ENCODE data around the gene UBE3A.
A peak's percentile ranks its signal among the peaks of the same experiment; 100 is the strongest.
"Not testable (repeated sequence)": the region's sequence is repeated elsewhere in the genome, so short reads cannot be mapped to it uniquely, and the experiment has no call there.

UBE3A gene

DNA sequence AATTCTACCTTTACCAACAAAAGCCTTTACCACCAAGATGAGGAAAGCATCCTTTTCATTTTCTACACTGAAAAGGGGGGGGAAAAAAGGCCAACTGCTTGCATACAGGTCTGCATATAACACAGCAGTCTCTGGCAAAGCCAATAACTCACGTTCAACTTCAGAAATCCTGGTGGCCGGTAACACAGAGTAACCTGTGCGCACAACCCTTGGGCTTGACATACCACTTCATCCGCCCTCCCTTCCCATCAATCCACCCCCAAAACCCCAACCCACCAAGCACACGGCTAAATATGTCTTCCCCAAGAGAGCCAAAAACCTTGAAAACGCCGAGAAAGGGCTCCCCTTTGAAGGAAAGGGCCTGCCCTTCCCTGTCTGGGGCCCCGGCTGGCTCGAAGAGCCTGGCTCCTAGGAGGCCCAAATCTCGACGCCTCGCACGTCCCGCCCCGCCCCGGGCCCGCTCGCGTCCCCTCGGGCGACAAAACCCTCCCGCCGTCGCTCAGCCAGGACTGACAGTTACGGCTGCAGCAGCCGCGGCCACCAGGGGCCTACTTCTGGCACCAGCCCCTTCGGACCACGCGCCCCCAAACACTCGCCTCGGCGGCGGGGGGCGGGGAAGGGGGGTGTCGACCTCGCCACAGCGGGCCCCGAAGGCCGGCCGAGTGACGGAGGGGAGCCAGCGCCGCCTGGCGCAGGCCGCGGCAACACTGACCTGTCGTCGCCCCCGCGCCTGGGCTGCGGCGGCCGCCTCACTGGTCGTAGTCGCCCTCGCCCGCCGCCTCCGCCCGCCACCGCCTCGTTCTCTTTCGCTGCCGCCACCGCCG lies 835 bp downstream of the UBE3A start:
- DNase-seq, result peak; percentile 65 to 89 (median 78)

DNA sequence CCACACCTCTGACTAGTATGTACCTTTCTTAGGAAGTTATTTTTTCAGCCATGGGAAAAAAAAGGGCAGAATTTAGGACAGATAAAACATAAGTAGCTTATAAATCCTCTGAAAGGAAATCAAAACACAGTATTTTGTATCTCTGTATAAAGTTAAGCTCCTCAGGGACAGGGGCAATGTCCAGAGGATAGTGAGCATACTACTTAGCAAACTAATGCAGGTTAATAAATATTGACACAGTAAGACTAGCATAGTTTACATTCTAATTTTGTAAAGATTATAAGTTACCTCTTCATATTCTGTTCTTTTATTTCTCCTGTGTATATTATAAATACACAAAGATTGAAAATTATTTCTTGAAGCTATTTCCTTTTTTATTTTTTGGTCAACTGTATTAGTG lies 2.1 kb downstream of the UBE3A start:
- no peak for DNase-seq

DNA sequence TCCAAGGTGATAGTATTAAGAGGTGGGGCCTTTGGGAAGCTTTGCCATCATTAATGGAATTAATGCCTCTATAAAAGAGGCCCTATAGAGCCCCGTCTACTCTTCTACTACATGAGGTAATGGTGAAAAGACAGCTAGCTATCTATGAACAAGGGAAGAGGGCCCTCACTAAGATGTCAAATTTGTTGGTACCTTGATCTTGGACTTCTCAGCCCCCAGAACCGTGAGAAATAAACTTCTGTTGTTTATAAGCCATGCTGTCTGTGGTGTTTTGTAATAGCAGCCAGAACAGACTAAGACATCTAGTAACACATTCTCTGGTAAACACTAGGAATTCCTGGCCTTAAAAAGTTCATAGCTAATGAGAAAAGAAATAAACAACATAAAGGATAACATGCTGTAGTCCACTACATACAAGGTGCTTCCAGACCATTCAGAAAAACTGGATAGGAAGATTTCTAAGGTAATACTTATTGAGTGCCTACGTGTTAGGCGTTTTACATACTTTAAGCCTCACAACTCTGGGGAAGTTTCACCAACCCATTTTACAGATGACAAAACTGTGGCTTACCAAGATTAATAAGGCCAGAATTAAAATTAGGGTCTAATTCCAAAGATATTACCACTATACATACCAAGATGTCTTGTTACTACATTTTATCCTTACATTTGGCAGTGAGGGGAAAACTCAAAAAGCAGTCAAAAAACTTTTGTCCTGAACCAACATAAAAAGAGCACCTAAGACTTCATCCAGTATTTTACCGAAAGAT lies 3.2 kb downstream of the UBE3A start:
- DNase-seq, result no peak

DNA sequence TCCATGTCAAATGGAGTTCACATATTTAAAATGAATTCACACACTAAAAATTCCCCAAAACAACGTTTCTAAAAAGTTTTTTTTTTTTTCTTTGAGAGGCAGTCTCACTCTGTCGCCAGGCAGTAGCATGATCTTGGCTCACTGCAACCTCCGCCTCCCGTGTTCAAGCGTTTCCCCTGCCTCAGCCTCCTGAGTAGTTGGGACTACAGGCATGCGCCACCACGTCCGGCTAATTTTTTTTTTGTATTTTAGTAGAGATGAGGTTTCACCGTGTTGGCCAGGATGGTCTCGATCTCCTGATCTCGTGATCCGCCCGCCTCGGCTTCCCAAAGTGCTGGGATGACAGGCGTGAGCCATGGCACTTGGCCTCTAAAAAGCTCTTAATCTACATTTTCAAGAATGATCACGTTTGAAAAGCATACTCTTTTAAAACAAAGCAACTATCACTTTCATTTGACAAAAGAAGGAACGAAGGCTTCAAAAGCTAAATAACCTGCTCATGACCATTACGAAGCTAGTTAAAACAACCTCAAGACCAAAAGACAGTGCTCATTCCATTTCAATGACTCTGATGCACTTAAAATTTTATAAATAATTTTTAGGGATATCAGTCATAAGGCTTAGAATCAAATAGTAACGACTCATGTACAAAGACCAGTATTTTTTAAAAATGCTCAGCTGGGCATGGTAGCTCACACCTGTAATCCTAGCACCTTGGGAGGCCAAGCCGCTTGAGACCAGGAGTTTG lies 5.5 kb downstream of the UBE3A start:
- no peak for DNase-seq

DNA sequence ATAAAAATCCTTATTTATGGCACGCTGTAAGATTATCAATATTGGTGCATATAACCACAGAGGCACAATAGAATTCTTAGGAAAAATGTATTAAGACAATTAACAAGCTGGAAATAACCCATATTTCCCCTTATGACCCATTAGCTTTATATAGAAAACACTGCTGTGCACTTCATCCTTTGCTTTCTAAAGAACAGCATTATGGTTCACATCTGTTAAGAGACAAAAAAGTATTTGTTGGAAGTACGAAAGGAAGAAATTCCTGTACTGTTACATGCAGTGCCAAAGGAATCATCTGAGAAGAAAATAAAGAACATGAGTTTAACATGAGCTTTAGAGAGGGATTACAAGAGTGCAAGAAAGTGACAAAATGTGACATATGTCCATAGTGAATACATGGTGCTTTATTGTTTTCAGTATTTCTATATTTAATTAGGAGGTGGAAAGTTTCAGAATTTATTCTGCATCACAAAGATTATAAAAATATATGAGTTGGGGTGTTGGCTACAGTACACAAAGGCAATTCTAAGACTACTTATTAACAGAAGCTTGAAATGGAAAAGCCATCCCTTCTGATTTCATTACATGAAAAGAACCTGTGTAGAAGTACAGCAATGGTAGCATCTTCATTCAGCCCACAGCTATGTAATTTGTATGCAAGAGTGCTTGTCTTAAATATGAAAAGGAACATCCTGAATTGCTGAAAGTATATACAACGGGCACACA lies 6.8 kb downstream of the UBE3A start:
- no peak for DNase-seq

DNA sequence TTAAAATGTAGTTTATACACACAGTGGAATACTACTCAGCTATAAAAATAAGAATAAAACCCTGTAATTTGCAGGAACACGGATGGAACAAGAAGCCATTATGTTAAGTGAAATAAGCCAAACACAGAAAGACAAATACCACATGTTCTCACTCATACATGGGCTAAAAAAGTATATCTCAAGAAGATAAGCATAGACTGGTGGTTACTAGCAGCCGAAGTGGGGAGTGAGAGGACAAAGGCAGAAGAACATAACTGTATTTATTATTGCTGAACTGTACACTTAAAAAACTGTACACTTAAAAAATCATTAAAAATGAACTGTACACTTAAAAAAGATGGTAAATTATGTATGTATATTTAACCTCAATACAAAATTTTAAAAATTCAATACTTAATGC lies 11.0 kb downstream of the UBE3A start:
- no peak for DNase-seq

DNA sequence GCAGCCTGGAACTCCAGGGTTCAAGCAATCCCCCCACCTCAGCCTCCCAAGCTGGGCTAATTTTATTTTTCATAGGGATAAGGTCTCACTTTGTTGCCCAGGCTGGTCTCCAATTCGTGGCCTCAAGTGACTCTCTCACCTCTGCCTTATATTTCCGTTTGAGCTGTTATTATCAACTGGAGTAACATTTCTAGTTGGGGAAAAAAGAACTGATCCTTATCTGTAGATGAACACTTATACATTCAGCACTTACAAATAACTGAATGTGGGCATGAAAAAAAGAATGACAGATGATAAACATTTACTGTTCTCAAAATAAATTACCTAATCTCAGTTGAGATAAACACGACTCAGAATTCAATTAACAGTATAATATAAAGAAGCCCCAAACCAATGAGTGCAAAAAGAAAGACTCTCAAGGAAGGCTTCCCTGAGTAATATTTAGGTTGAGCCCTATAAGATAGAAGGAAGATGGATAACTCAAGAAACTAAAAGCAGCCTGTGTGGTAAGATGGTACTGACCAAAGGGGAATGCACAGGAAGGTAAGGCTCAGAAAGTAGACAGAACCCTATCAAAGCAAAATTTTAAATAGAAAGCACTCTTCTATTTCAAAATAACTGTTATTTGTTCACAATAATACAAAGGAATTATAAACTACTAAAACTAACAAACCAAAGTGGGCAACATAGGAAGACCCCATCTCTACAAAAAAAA lies 11.8 kb downstream of the UBE3A start:
- no peak for DNase-seq

DNA sequence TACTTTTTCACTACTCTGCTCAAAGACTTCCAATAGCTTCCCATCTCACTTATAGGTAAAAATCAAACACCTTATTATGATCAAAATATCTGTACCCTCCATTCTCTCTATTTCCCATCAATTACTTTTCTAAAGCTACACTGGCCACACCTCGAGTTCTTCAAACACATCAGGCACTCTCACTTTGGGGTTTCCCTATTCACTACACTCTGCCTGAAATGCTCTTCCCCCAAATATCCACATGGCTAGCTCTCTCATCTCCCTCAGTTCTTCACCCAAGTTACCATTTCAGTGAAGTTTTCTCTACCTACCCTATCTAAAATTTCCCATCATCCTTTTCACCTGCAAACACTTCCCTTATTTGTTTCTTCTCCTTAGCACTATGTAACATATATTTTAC lies 14.8 kb downstream of the UBE3A start:
- DNase-seq, result no peak

DNA sequence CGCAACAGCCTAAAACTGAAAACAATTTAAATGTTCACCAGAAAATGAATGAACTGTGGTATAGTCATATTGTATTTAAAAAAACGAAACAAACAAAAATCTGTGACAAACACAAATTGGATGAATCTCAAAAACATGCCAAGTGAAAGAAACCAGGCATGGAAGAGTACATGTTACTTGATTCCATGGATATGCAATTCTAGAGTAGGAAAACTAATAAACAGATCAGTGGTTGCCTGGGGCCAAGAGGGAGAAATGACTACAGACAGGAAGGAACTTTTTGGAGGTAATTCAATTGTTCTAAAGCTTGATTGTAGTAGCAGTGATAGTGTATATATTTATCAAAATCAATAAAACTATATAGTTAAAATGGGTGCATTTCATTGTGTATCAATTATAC lies 16.8 kb downstream of the UBE3A start:
- no peak for DNase-seq

DNA sequence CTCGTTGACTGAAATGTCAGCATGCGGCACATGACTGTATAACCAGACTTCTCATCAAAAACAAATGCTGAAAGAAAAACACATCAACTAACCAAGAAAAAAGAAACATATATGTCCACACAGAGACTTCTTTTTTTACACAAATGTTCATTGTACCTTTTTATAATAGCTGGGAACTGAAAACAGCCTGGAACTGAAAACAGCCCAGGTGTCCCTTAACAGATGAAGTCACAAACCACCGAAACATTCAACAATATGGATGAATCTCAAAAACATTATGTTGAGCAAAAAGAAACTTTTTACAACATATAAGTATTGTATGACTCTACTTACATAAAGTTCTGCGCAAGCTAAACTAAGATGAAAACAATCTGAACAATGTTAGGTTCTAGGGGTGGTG lies 20.6 kb downstream of the UBE3A start:
- no peak for DNase-seq

DNA sequence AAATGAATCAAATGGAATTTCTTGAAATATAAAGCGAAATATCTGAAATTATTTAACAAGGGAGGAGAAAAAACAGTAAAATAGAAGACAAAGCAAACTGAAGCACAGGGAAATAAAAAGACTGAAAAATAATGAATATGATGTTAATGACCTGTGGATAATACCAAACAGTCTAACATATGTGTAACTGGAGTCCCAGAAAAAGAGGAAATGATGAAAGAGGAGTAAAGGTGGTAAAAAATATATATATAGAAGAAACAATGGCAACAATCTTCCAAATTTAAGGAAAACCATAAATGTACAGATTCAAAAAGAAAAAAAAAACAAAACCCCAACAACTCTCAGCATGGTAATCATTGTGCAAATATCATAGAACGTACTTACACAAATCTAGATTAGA lies 21.2 kb downstream of the UBE3A start:
- no peak for DNase-seq

DNA sequence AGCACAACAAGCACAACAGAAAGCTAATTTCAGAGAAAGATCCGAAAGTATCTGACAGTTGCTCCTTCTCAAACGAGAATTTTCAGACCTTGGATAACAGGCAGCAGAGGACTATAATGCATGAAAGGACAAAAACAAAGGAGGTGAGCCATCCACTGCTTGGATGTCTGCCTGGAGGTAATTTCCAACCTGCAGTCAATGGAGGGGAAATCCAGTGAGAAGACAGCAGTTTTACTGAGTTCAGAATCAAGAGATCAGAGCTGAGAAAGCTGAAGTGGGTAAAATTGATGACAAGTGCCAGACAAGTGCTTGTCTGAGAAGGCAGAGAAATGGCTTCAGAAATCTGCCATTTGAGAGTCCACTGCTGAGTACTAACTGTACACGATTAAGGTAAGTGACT lies 22.1 kb downstream of the UBE3A start:
- no peak for DNase-seq

DNA sequence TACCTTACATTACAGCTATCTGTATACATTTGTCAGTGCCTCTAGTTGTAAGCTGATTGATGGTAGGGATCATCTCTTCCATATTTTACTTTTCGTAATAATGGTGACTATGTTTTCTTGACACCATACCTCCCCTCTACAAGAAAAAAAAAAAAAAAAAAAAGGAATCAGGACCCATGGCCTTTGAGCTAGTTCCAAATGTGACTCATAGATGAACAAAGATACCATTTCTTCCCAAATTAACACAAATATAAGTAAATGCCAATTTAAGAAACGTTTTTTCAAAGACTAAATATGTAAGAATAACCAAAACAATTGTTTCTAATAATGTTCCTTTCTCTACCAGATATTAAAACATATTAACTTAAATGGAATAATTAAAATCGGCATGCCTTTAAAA lies 23.1 kb downstream of the UBE3A start:
- DNase-seq, result no peak

DNA sequence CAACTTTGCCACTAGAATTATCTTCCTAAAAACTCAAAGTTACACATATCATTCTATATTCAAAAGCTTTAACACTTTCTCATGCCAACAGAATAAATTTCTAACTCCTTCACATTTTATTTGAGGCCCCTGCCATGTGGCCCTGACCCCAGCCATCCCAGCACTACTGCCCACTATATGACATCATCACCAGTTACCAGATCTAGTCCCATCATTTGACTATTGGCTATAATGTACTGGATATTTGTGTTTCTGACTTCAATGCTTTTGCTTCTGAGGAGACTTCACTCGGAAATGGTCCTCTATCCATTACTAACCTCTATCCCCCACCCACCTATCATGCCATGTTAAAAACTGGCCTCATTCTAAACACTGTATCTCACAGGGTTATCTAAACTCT lies 23.6 kb downstream of the UBE3A start:
- DNase-seq, result no peak

DNA sequence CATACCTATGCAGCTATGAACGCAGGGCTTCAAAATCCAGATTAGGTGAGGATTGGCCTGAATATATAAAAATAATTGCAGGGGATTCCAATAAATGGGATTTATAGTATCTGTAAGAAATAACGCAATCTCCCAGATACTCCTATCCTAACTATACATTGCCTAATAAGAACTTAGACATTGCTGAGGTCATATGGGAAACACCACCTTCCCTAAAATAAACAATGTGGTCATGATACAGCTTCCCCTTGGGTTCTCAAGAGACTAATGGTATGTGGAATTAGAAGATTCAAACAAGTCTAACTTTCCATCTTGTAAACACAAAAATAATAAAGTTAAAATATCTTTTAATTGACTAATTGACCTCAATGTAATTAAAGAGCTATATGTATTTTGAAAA lies 28.2 kb downstream of the UBE3A start:
- peak; percentile 29 to 80 (median 60) for DNase-seq

DNA sequence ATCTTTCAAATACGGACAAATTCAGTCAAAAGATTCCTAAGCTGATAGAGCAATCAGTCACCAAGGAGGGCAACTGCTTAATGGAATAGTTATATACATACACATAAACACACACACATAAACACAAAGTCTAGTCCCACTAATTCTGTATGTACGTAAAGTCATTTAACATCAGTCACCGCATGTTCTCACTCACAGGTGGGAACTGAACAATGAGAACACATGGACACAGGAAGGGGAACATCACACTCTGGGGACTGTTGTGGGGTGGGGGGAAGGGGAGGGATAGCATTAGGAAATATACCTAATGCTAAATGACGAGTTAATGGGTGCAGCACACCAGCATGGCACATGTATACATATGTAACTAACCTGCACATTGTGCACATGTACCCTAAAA lies 29.1 kb downstream of the UBE3A start:
- not testable (repeated sequence) for DNase-seq

DNA sequence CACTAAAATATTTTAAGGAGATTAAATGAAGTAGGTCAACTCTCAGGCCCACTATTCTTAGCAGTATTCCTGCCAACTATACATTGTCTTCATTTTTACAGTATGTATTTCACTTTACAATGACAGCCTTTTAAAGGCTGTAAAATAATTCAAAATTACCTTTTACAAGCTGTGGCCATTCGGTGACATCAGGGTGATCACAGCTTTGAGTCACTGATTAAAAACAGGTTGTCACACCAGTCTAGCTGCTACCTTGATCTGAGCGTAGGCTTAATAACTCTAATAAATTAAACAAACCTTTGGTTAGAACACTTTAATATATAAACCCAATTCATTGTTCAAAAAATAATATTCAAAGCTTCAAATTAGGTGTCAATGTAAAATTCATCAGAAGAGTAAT lies 29.9 kb downstream of the UBE3A start:
- DNase-seq, result no peak

DNA sequence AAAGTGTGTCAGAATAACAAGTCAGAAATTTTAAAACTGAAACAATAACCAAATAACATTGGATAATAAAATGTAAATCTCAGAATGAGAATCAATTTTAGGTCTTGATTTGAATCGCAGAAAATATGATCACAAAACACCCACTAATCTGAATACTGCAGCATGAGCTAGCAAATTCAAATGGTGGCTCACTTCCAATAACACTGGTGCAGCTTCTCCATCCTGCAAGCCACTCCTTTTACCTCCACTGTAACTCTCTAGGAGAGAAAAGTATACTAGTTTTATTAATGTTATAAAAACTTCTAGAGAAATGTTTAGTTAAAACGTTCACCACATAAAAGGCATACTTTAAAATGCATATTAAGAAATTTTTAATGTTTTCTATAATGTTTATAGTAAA lies 30.4 kb downstream of the UBE3A start:
- DNase-seq, result no peak

DNA sequence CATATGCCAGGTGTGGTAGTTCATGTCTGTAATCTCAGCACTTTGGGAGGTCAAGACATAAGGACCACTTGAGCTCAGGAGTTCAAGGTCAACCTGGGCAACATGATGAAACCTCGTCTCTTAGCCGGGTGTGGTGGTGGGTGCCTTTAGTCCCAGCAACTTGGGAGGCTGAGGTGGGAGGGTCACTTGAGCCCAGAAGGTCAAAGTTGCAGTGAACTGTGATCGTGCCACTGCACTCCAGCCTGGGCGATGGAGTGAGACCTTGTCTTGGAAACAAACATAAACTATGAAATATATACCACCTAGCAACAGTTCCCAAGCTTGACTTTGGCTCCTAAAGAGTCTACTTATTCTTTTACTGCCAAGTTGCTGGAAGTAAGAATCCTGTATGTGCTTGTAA lies 30.9 kb downstream of the UBE3A start:
- DNase-seq, result no peak

DNA sequence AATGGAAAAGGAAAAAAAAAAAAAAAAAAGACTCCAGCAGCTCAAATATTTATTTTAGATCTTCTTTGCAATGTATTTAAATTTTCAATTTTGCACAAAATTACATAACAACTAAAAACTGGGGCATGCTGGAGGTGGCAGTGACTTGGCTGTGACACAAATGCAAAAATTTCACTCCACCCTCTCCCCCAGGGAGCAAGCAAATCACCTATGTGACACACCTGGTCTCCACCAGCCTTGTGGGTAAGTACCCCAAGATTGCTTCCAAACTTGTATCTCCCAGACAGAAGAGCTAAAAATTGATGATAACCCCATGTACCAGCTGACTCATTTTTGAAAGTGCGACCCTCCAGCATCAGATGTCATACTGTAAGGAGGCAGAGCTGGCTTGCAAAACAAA lies 32.0 kb downstream of the UBE3A start:
- no peak for DNase-seq

DNA sequence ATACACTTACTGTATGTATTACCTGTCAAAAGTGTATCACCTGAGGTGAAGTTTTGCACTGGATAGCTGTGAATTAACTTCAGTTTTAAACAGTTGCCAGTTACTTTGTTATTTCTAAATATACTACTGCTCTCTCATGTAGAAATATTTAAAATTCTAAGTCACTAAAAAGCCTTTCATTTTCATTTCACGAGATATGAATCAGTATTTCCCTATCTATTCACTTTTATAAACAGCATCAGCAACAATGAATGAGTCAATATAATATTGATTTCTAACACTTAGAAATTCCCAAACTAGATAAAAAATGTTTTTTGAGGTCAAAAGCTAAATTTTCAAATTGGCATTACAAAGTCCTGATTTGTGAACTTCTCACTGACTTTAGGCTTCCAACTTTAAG lies 32.6 kb downstream of the UBE3A start:
- DNase-seq, result no peak

DNA sequence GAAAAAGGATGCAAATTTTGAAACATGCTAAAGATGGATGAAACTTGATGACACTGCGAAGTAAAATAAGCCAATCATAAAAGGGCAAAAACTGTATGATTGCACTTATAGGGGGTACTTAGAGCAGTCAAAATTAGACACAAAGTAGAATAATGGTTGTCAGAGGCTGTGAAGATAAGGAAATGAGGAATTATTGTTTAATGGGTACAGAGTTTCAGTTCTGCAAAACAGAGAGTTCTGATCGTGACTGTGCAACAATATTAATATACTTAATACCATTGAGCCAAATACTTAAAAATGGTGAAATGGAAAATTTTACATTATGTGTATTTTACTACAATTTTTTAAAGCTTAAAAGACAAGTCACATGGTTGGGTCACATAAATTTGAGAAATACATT lies 35.1 kb downstream of the UBE3A start:
- DNase-seq, result peak in 2 of 4 experiments; percentile 26 to 55

Data from suppressor macrophage (primary cell).